Measurements from ENCODE around the gene CCDC102A. TPM values are rescaled to one million over a fixed set of nuclear protein-coding genes. Genes with fewer than 3 reads are reported as not detected.

Gene CCDC102A
- polyA plus RNA-seq, 6 donors from 2014 or later = 3.8 to 13.8 (median 9.3) TPM

- no peaks in the 10 kb centered on the region for H3K27me3 Mint-ChIP-seq
- H3K4me3 Mint-ChIP-seq = no peak overlapping the region
- peaks cover 0 to 23% of the 10 kb centered on the region in 2 donors for H3K36me3 Mint-ChIP-seq
- no peaks in the 10 kb centered on the region for H3K9me3 Mint-ChIP-seq
- no peak overlapping the region for H3K27ac Mint-ChIP-seq
- peaks cover 6 to 11% (median 10%) of the 10 kb centered on the region in 3 donors for H3K4me1 Mint-ChIP-seq
- ATAC-seq (ENCODE audit: low read depth in 2 of 2) (no peak), DNase-seq (no peak)
Observed at GRCh38 chr16:57470711-57471110, 65.7 kb downstream of the CCDC102A start.

- H3K36me3 Mint-ChIP-seq = peaks cover 0 to 23% of the 10 kb centered on the region in 2 donors
- no peaks in the 10 kb centered on the region for H3K9me3 Mint-ChIP-seq
- no peak for ATAC-seq (ENCODE audit: low read depth in 2 of 2)
- H3K4me3 Mint-ChIP-seq = no peak overlapping the region
- H3K27me3 Mint-ChIP-seq = no peaks in the 10 kb centered on the region
- no peak for DNase-seq
- peaks cover 1 to 11% (median 10%) of the 10 kb centered on the region in 3 donors for H3K4me1 Mint-ChIP-seq
- no peak overlapping the region for H3K27ac Mint-ChIP-seq
Observed at GRCh38 chr16:57469917-57470470, 66.4 kb downstream of the CCDC102A start.

- H3K36me3 Mint-ChIP-seq = peaks cover 0 to 23% of the 10 kb centered on the region in 2 donors
Observed at GRCh38 chr16:57469046-57469445, 67.3 kb downstream of the CCDC102A start.

GRCh38 chr16:57468346-57468745, 68.0 kb downstream of the CCDC102A start:
- H3K36me3 Mint-ChIP-seq = peaks cover 0 to 23% of the 10 kb centered on the region in 2 donors
- H3K9me3 Mint-ChIP-seq = no peaks in the 10 kb centered on the region
- H3K27ac Mint-ChIP-seq = no peak overlapping the region
- ATAC-seq (ENCODE audit: low read depth in 2 of 2) (no peak), DNase-seq (no peak)
- H3K4me3 Mint-ChIP-seq = no peak overlapping the region
- no peaks in the 10 kb centered on the region for H3K27me3 Mint-ChIP-seq
- peaks cover 15 to 25% (median 19%) of the 10 kb centered on the region in 3 donors for H3K4me1 Mint-ChIP-seq

More at GRCh38 chr16:57469046-57469445, 67.3 kb downstream of the CCDC102A start:
- peaks cover 9 to 18% (median 18%) of the 10 kb centered on the region in 3 donors for H3K4me1 Mint-ChIP-seq
- DNase-seq = no peak
- no peak for ATAC-seq (ENCODE audit: low read depth in 2 of 2)
- H3K4me3 Mint-ChIP-seq = peak overlapping the region in 1 of 8 donors; percentile 7
- no peaks in the 10 kb centered on the region for H3K9me3 Mint-ChIP-seq
- H3K27ac Mint-ChIP-seq = peak overlapping the region in 1 of 6 donors; percentile 30
- H3K27me3 Mint-ChIP-seq = no peaks in the 10 kb centered on the region

GRCh38 chr16:57464523-57464922, 71.8 kb downstream of the CCDC102A start:
- H3K9me3 Mint-ChIP-seq = no peaks in the 10 kb centered on the region
- no peak for DNase-seq
- no peak overlapping the region for H3K27ac Mint-ChIP-seq
- no peak for ATAC-seq (ENCODE audit: low read depth in 2 of 2)
- peaks cover 21 to 34% (median 22%) of the 10 kb centered on the region in 3 donors for H3K4me1 Mint-ChIP-seq
- peak overlapping the region in 4 of 8 donors; percentile 36 to 100 (median 76) for H3K4me3 Mint-ChIP-seq
- H3K27me3 Mint-ChIP-seq = no peaks in the 10 kb centered on the region
- H3K36me3 Mint-ChIP-seq = peaks cover 0 to 22% of the 10 kb centered on the region in 2 donors

- ATAC-seq (ENCODE audit: low read depth in 2 of 2) = no peak
- no peaks in the 10 kb centered on the region for H3K9me3 Mint-ChIP-seq
- H3K27me3 Mint-ChIP-seq = no peaks in the 10 kb centered on the region
- H3K4me3 Mint-ChIP-seq = peak overlapping the region; percentile 88 to 100 (median 100)
- peaks cover 0 to 13% of the 10 kb centered on the region in 2 donors for H3K36me3 Mint-ChIP-seq
- peak overlapping the region in 4 of 6 donors; percentile 44 to 90 (median 78) for H3K27ac Mint-ChIP-seq
- no peak for DNase-seq
- H3K4me1 Mint-ChIP-seq = peaks cover 17 to 34% (median 21%) of the 10 kb centered on the region in 3 donors
Observed at GRCh38 chr16:57462978-57463362, 73.4 kb downstream of the CCDC102A start.

- Mint-ChIP-seq H3K27me3 (no peaks in the 10 kb centered on the region), H3K36me3 (peaks cover 0 to 8% of the 10 kb centered on the region in 2 donors)
- ATAC-seq (ENCODE audit: low read depth in 2 of 2) = peak; percentile 97 to 98
Observed at GRCh38 chr16:57462209-57462977, 74.0 kb downstream of the CCDC102A start, which contains the start of gene POLR2C. Gene POLR2C (plus strand): TSS chr16:57462679. CDS start chr16:57462725, 46 bp downstream.

More at GRCh38 chr16:57462209-57462977, 74.0 kb downstream of the CCDC102A start, which contains the start of gene POLR2C:
- Mint-ChIP-seq H3K9me3 (no peaks in the 10 kb centered on the region), H3K4me3 (peak within 1 kb of the TSS; percentile 88 to 100 (median 100)), H3K4me1 (peaks cover 17 to 34% (median 21%) of the 10 kb centered on the region in 3 donors), H3K27ac (peak within 1 kb of the TSS; percentile 90 to 99 (median 96))
- DNase-seq = peak; percentile 88

Other genes starting within 250 kb of the CCDC102A start
- not detected for gene CCL22, start 177.8 kb downstream of the CCDC102A start, polyA plus RNA-seq (ENCODE audit: low read depth in 6 of 6)
- gene CX3CL1, start 164.1 kb downstream of the CCDC102A start, polyA plus RNA-seq (ENCODE audit: low read depth in 6 of 6) = not detected
- not detected for gene CCL17, start 131.8 kb downstream of the CCDC102A start, polyA plus RNA-seq (ENCODE audit: low read depth in 6 of 6)
- gene CIAPIN1, start 89.2 kb downstream of the CCDC102A start, polyA plus RNA-seq (ENCODE audit: low read depth in 6 of 6) = 10 to 100 TPM; 33.4 to 67.2 (median 40.9) TPM
- 10 to 100 TPM; 17.6 to 42.2 (median 23.3) TPM for gene COQ9, start 89.1 kb downstream of the CCDC102A start, polyA plus RNA-seq (ENCODE audit: low read depth in 6 of 6)
- gene POLR2C, start 73.9 kb downstream of the CCDC102A start, polyA plus RNA-seq (ENCODE audit: low read depth in 6 of 6) = 10 to 100 TPM; 33.6 to 59.9 (median 39.7) TPM
- 1 to 10 TPM in 4 of 6 donors, under 1 TPM in 1, not detected in 1; 0.22 to 2.1 (median 1.4) TPM for gene DOK4, start 50.1 kb downstream of the CCDC102A start, polyA plus RNA-seq (ENCODE audit: low read depth in 6 of 6)
- 10 to 100 TPM; 15.2 to 36.4 (median 18.9) TPM for gene ADGRG5, start 6.1 kb upstream of the CCDC102A start, polyA plus RNA-seq (ENCODE audit: low read depth in 6 of 6)
- gene ADGRG1, start 92.1 kb upstream of the CCDC102A start, polyA plus RNA-seq (ENCODE audit: low read depth in 6 of 6) = under 1 TPM in 5 of 6 donors, not detected in 1; 0.17 to 0.72 (median 0.65) TPM
- gene ADGRG3, start 131.7 kb upstream of the CCDC102A start, polyA plus RNA-seq (ENCODE audit: low read depth in 6 of 6) = under 1 TPM in 2 of 6 donors, not detected in 4; 0.11 to 0.55 TPM
- not detected for gene DRC7, start 158.2 kb upstream of the CCDC102A start, polyA plus RNA-seq (ENCODE audit: low read depth in 6 of 6)
- 10 to 100 TPM in 3 of 6 donors, 1 to 10 TPM in 3; 6.1 to 27.2 (median 10.0) TPM for gene KATNB1, start 199.2 kb upstream of the CCDC102A start, polyA plus RNA-seq (ENCODE audit: low read depth in 6 of 6)